Measurements from ENCODE around the gene ZNF653.
"Not testable (repeated sequence)": the region's sequence is repeated elsewhere in the genome, so short reads cannot be mapped to it uniquely, and the experiment has no call there.

GRCh38 chr19:11433526-11433925 is 72.1 kb downstream of the ZNF653 start:
- TF ChIP-seq CTCF (conservative IDR thresholded peaks at IDR 0.05; ENCODE audit: low read length); EZH2phosphoT487 (IDR thresholded peaks at IDR 0.05; ENCODE audit: borderline replicate concordance): not testable (repeated sequence)

Measured in Loucy (cell line).